Stomach smooth muscle (tissue), 2 donors: Measurements from ENCODE around the gene CSRP3.

Experiments
- H3K27ac ChIP-seq: one replicate; pipeline ENCODE4 v1.7.0; 2013; ENCODE audit warnings: mild to moderate bottlenecking, low read length, inconsistent platforms
- H3K27me3 ChIP-seq, 2 donors: one replicate each; pipeline ENCODE4 v1.7.0; 2013; ENCODE audit warnings: low read length in 2 of 2; ENCODE audit not compliant: insufficient read depth in 2 of 2, control insufficient read depth in 1 of 2
- H3K36me3 ChIP-seq, 2 donors: one replicate each; pipeline ENCODE4 v1.7.0; 2013; ENCODE audit warnings: low read length in 2 of 2; ENCODE audit not compliant: control insufficient read depth in 2 of 2, insufficient read depth in 2 of 2
- H3K4me1 ChIP-seq: one replicate; pipeline ENCODE4 v1.7.0; 2013; ENCODE audit warnings: low read length; ENCODE audit not compliant: control insufficient read depth, insufficient read depth
- H3K4me3 ChIP-seq, 2 donors: one replicate each; pipeline ENCODE4 v1.7.0; 2013; ENCODE audit warnings: low read length in 2 of 2
- H3K9ac ChIP-seq, 2 donors: one replicate each; pipeline ENCODE4 v1.7.0; 2013; ENCODE audit warnings: low read length in 2 of 2, mild to moderate bottlenecking in 1 of 2
- H3K9me3 ChIP-seq, 2 donors: one replicate each; pipeline ENCODE4 v1.7.0; 2013; ENCODE audit warnings: low read length in 2 of 2; ENCODE audit not compliant: control insufficient read depth in 2 of 2
- donor health status: healthy.
- donor health status: Pancreatic carcinoma.

Gene CSRP3

GRCh38 chr11:19240420-19241259 is 38.9 kb upstream of the CSRP3 start, which contains the start of gene E2F8:
E2F8 (minus strand) TSS chr11:19240945; CDS start chr11:19240121, 824 bp downstream.
- Histone ChIP-seq H3K4me1 (peaks cover 20% of the 10 kb centered on the region), H3K9me3 (no peaks in the 10 kb centered on the region), H3K27ac (no peak within 1 kb of the TSS), H3K36me3 (no peaks in the 10 kb centered on the region), H3K9ac (no peak within 1 kb of the TSS), H3K4me3 (peak within 1 kb of the TSS; percentile 66 to 72), H3K27me3 (peaks cover 35 to 56% of the 10 kb centered on the region in 2 donors)

- Histone ChIP-seq H3K36me3 (no peaks in the 10 kb centered on the region), H3K27ac (no peak overlapping the region), H3K4me1 (peaks cover 20% of the 10 kb centered on the region), H3K9me3 (no peaks in the 10 kb centered on the region), H3K4me3 (no peak overlapping the region), H3K27me3 (peaks cover 29 to 52% of the 10 kb centered on the region in 2 donors), H3K9ac (no peak overlapping the region)
These were observed 37.3 kb upstream of the CSRP3 start for GRCh38 chr11:19239039-19239438.

GRCh38 chr11:19237813-19238212 is 36.0 kb upstream of the CSRP3 start:
- Histone ChIP-seq H3K27me3 (peaks cover 20 to 49% of the 10 kb centered on the region in 2 donors), H3K36me3 (no peaks in the 10 kb centered on the region), H3K4me3 (no peak overlapping the region), H3K9ac (no peak overlapping the region), H3K9me3 (no peaks in the 10 kb centered on the region), H3K4me1 (peaks cover 20% of the 10 kb centered on the region), H3K27ac (no peak overlapping the region)

GRCh38 chr11:19237381-19237780 is 35.6 kb upstream of the CSRP3 start:
- Histone ChIP-seq H3K9ac (no peak overlapping the region), H3K27me3 (peaks cover 16 to 44% of the 10 kb centered on the region in 2 donors), H3K4me3 (no peak overlapping the region), H3K27ac (no peak overlapping the region), H3K36me3 (no peaks in the 10 kb centered on the region), H3K4me1 (peaks cover 18% of the 10 kb centered on the region), H3K9me3 (no peaks in the 10 kb centered on the region)

GRCh38 chr11:19234231-19234817 is 32.5 kb upstream of the CSRP3 start:
- Histone ChIP-seq H3K4me3 (no peak overlapping the region), H3K9me3 (no peaks in the 10 kb centered on the region), H3K36me3 (no peaks in the 10 kb centered on the region), H3K4me1 (no peaks in the 10 kb centered on the region), H3K9ac (no peak overlapping the region), H3K27ac (no peak overlapping the region), H3K27me3 (peaks cover 2 to 16% of the 10 kb centered on the region in 2 donors)

GRCh38 chr11:19232910-19233503 is 31.2 kb upstream of the CSRP3 start:
- Histone ChIP-seq H3K9me3 (no peaks in the 10 kb centered on the region), H3K4me3 (no peak overlapping the region), H3K27me3 (peaks cover 0 to 7% of the 10 kb centered on the region in 2 donors), H3K9ac (no peak overlapping the region), H3K27ac (no peak overlapping the region), H3K36me3 (no peaks in the 10 kb centered on the region), H3K4me1 (no peaks in the 10 kb centered on the region)

- no peaks in the 10 kb centered on the region for H3K27me3 ChIP-seq
- no peak overlapping the region for H3K27ac ChIP-seq
- no peaks in the 10 kb centered on the region for H3K9me3 ChIP-seq
- no peaks in the 10 kb centered on the region for H3K4me1 ChIP-seq
- no peak overlapping the region for H3K9ac ChIP-seq
- no peaks in the 10 kb centered on the region for H3K36me3 ChIP-seq
- no peak overlapping the region for H3K4me3 ChIP-seq
These were observed 27.9 kb upstream of the CSRP3 start for GRCh38 chr11:19229671-19230070.

GRCh38 chr11:19228968-19229367 is 27.2 kb upstream of the CSRP3 start:
- Histone ChIP-seq H3K4me3 (no peak overlapping the region), H3K4me1 (no peaks in the 10 kb centered on the region), H3K27ac (no peak overlapping the region), H3K36me3 (no peaks in the 10 kb centered on the region), H3K9me3 (no peaks in the 10 kb centered on the region), H3K27me3 (no peaks in the 10 kb centered on the region), H3K9ac (no peak overlapping the region)

GRCh38 chr11:19226378-19227195 is 24.8 kb upstream of the CSRP3 start:
- Histone ChIP-seq H3K27ac (no peak overlapping the region), H3K4me3 (no peak overlapping the region), H3K27me3 (no peaks in the 10 kb centered on the region), H3K36me3 (no peaks in the 10 kb centered on the region), H3K4me1 (no peaks in the 10 kb centered on the region), H3K9ac (no peak overlapping the region), H3K9me3 (no peaks in the 10 kb centered on the region)

GRCh38 chr11:19225581-19225980 is 23.8 kb upstream of the CSRP3 start:
- H3K27ac ChIP-seq: no peak overlapping the region
- no peaks in the 10 kb centered on the region for H3K27me3 ChIP-seq
- no peak overlapping the region for H3K9ac ChIP-seq
- no peak overlapping the region for H3K4me3 ChIP-seq
- no peaks in the 10 kb centered on the region for H3K9me3 ChIP-seq
- H3K36me3 ChIP-seq: no peaks in the 10 kb centered on the region
- H3K4me1 ChIP-seq: no peaks in the 10 kb centered on the region
